ENCODE measurements around the gene GABPA.
A peak's percentile ranks its signal among the peaks of the same experiment; 100 is the strongest.
"Not testable (repeated sequence)": the region's sequence is repeated elsewhere in the genome, so short reads cannot be mapped to it uniquely, and the experiment has no call there.

GABPA gene

DNA sequence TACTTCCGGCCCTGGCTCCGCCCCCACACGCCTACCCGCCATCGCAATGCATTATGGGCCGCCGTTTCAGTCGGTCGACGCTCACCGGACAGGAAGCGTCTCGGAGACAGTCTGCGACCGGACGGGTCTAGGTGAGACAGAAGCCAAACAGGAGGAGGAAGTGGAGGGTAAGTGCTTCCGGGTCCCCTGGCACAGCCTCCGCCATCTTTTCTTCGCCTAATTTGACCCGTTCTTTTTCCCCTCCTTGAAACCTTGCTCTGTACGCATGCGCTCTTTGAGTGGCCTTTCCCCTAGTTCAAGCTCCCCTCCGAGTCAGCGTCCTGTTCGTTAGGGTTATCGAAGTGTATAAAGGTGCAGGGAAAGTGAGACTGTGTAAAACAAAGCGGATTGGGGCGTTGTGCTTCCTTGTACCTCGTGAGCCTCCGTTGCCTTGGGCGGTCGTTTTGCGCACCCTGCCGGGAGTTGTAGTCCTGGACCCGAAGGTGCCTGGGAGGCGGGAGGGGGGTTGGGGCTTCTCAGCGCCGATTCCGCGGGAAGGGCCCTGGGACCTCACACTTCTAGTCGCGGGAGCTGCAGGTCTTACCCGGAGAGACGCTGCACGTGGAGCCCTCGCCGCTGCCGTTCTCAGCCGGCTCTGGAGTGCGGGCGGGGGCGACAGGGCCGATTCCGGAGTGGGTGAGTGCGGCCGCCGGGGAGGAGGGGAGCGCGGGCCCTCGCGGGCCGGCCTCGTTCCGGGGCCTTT lies at the start of gene GABPA, which contains the start of gene ATP5PF:
GABPA (plus strand) TSS at position 69 of the 742 bp plus-strand sequence. CDS start 6,627 bp downstream, outside the sequence.
ATP5PF (minus strand) TSS at position 1 of the 742 bp plus-strand sequence. CDS start 5,110 bp downstream, outside the sequence.
- DNase-seq (ENCODE audit: low read depth in 2 of 2, low spot score in 1 of 2) = peak; percentile 95

DNA sequence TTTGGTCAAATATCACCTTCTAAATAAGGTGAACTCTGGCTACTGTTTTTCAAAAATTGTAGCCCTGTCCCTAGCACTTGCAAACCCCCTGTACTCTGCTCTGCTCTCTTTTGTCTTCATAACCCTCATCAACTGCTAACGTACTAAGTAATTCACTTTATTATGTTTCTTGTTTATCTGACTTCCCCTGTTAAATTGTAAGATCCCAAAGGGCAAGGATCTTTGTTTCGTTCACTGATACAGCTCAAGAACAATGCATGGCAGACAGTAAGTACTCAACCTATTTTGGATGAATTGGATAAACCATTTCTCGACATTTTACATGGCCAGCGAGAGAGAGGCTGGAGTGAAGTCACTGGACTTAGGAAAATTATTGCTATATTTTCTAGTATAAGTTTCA lies 47.0 kb upstream of the GABPA start:
- no peak for DNase-seq (ENCODE audit: low read depth in 2 of 2, low spot score in 1 of 2)

DNA sequence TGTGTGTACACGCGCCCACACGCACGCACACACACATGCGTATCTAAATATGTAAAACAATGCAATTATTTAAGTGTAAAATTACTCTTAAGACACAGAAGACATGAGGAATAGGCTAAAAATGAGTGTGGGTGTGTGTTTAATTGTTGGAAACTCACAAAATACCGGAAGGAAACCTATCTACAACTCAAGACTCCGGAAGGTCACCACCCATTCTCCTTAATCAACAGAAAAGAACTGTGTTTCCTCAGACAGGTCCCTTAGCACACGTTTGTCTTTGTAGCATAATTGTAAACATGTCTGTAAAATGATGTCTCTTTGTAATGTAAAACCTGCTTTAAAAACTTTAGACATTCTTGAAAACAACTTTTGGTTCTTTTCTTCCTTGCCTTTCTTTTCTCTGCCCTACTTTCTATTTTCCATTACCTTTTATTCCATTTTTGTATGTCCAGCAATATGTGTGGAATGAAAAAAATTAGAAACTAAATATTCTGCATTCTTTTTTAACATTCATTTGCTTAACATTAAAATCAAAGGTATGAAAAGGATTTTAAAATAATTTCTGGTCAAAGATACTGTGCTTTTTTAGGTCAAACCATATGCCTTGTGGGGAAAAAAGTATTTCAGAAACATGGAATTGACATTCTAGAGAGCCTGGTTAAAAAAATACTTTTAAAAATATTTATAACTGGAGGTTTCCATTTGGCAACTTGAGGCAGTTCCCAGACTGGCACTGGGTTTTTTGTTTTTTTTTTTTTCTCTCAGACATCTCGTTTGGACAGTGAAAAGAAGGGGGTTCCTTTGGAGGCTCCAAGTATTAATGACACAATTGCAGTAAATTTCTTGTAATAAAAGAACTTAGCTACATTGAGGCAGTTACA lies 46.3 kb upstream of the GABPA start:
- no peak for DNase-seq (ENCODE audit: low read depth in 2 of 2, low spot score in 1 of 2)

DNA sequence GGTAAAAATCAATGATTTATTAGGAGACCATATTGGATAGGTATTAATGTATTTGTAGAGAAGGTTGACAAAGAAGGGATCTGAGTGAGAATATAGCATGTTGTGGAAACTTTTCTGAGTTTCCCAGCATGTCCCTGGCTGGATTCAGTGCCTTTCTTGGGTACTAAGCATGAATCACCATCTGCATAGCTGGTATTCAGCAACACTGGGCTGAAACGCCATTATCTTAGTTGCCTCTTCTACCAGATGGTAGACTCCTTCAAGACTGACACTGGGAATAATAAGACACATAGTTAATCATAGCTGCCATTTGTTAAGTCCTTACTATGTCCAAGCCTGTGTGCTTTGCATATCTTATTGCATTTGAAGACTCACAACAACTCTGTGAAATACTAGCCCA lies 45.5 kb upstream of the GABPA start:
- DNase-seq (ENCODE audit: low read depth in 2 of 2, low spot score in 1 of 2) = no peak

DNA sequence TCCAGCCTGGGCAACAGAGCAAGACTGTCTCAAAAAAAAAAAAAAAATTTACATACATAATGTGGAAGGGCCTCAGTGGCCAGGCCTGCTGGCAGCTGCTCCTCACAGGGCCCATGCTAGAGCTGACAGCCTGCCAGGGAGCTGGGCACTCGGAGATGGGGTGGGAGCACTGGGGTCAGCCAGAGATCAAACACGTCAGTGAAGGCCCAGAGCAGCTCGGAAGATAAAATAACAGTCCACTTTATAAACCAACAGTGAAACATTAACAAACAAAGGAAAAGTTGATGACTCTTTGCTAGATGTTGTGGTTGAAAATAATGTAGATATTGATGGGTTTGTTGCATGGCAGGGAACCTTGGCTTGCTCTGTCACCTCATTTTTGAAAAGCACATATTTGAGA lies 42.8 kb upstream of the GABPA start:
- DNase-seq (ENCODE audit: low read depth in 2 of 2, low spot score in 1 of 2) = no peak

DNA sequence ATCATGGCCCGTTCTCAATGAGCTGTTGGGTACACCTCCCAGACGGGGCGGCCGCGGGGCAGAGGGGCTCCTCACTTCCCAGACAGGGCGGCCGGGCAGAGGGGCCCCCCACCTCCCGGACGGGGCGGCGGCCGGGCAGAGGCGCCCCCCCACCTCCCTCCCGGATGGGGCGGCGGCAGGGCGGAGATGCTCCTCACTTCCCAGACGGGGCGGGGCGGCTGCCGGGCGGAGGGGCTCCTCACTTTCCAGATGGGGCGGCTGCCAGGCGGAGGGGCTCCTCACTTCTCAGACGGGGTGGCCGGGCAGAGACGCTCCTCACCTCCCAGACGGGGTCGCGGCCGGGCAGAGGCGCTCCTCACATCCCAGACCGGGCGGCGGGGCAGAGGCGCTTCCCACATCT lies 39.3 kb upstream of the GABPA start:
- DNase-seq (ENCODE audit: low read depth in 2 of 2, low spot score in 1 of 2) = not testable (repeated sequence)

DNA sequence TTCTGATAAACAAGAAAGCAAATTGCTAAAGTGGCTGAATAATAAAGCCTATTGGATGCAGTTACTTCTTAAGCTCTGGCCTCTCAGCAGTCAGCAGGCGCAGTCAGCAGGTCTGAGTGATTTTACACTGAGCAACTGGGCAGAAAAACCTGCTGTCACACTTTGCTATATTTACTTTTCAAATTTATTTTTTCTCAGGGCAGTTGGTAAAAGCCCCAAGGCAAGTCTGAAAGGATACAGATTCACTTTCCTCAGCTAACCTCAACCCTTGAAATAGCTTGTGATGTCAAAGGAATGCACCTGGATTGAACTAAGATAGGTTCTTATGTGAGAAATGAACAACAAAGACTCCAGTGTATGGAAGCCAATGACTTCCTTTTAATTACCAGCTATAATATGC lies 34.0 kb upstream of the GABPA start:
- no peak for DNase-seq (ENCODE audit: low read depth in 2 of 2, low spot score in 1 of 2)

DNA sequence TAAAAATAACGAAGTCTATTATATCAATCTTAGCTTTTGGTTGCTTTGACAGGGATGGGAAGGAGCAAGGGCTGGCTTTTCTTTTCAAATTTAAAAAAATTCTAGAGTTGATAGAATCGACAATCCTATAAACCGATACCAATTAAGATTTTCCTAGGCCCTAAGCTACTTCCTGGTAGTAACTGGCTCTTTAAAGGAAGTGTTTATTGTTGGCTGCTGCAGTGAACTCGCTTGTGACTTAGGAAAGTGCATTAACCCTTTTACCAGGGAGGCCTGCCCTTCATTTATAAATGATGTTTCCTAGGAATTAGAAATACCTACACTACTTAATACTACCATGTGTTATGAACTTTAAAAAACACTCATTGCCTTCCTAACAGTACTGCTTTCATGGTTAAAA lies 33.2 kb upstream of the GABPA start:
- DNase-seq (ENCODE audit: low read depth in 2 of 2, low spot score in 1 of 2) = no peak

DNA sequence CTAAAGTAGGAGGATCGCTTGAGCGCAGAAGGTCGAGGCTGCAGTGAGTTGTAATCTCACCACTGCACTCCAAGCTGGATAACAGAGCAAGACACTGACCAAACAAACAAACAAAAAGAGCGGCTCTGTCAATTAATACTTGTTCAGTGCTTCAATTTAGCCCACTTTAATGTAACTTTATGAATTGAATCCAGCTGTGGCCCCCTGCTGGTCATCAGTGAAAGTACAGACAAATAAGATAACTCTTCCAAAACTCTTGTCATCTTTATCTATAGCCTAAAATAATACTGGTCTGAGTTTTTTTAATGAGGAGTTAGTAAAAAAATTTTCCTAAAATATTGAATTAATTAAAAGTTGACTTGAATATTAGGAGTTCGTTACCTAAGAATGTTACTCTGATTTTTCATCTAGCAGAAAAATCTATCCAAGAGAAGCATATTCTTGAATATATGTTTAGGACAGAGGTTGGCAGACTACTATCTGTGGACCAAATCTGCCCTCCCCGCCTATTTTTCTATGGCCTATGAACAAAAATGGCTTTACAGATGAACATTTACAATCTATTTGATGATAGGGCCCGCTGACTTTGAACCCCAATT lies 26.2 kb upstream of the GABPA start:
- peak; percentile 13 to 25 for DNase-seq (ENCODE audit: low read depth in 2 of 2, low spot score in 1 of 2)

DNA sequence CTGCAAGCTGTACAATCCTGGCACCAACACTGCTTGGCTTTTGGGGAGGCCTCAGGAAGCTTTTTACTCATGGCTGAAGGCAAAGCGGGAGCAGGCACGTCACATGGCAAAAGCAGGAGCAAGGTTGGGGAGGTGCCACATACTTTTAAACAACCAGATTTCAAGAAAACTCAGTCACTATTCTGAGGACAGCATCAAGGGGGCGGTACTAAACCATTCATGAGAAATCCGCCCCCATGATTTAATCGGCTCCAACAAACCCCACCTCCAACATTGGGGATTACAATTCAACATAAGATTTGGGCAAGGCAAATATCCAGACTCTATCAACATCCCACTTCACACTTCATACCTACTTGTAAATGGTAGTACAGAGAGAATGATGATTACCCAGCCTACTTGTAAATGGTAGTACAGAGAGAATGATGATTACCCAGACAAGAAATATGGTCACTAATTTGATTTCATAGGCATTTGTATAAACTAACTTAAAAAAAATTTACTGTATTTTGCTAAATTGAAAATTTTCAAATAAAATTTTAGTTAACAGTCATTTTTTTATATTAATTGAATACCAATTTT lies 25.0 kb upstream of the GABPA start:
- no peak for DNase-seq (ENCODE audit: low read depth in 2 of 2, low spot score in 1 of 2)

DNA sequence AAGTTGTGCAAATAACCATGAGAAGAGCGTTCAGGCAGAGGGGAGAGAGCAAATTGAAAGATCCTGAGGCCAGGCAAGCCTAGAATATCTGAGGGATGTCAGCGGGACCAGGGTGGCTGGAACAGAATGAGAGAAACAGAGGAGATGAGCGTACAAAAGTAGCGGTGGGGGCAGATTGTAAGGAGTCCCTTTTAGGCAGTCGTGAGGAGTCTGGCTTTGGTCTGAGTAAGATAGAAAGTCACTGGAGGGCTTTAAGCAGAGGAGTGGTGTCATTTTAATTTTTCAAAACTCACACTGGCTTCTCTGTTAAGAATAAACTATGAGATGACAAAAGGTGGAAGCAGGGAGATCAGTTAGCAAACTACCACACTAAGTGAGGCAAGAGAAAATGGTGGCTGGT lies 24.2 kb upstream of the GABPA start:
- no peak for DNase-seq (ENCODE audit: low read depth in 2 of 2, low spot score in 1 of 2)

DNA sequence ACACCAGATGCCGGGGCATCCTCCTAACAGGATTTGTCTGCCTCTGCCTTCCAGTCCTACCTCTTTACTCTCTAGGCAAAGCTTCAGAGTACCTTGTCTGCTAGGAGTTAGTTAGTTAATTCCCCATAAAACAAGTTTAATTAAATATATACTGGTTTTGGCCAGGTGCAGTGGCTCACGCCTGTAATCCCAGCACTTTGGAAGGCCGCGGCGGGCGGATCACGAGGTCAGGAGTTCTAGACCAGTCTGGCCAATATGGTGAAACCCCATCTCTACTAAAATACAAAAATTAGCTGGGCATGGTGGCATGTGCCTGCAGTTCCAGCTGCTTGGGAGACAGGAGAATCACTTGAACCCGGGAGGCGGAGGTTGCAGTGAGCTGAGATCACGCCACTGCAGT lies 20.7 kb upstream of the GABPA start:
- DNase-seq (ENCODE audit: low read depth in 2 of 2, low spot score in 1 of 2) = not testable (repeated sequence)

DNA sequence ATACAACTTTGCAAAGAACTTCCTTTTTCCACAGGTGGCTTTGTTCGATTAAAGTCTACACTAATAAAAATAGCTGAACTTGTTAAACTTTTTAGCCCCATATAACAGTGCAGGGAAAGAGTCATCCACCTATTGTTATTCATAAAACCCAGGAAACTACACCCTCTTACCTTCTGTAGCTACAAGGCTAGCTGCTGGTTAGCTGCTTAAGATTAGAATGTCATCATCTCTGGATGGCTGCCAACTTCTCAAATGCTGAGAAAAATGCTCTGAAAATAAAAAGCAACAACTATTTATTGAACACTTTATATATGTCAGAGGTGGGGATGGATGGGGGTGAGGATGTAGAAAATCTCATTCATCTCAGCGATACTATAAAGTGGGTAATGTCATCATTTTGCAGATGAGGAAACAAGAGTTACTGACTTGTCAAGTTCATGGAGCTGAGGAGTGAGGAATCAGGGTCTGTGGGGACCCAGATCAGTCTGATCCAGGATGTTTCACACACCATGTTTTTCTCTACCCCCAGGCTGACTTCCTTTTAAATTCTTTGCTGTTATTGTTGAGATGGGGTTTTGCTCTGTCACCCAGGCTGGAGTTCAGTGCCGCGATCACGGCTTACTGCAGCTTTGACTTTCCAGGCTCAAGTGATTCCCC lies 17.2 kb upstream of the GABPA start:
- no peak for DNase-seq (ENCODE audit: low read depth in 2 of 2, low spot score in 1 of 2)

DNA sequence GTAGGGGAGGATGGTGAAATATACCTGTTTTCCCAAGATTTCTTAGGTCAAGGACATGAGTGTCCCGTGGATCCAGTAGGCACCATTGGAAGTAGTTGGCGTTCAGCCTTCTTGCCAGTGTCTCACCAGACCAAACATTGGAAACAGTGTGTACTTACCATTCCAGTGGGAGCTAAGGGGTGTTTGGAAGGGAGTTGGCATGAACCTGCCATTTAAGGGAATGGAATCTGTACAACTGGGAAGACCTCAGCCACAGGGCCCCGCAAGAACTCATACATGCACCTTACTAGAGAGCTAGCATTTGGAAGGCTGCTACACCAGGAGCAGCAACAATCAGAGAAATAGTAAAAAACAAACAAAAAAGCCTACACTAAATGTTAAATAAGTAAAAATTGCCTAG lies 12.8 kb upstream of the GABPA start:
- no peak for DNase-seq (ENCODE audit: low read depth in 2 of 2, low spot score in 1 of 2)

DNA sequence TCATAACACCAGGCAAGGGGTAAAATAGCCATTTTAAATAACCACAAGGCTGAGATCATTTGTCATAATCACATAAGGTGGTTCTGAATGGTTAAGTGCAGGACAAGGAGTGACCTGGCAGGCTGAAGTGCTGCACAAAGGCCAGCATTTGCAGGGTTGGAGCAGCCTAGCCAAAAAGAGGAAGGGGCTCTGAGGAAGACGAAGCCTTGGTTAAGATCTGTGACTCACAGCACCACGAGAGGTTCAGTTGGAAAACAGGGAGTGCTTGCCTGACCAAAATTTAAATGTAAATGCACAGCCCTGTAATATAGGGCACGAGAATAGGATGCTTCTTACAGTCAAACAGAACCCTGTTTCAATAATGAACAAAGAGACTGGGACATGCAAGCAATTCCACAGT lies 12.1 kb upstream of the GABPA start:
- DNase-seq (ENCODE audit: low read depth in 2 of 2, low spot score in 1 of 2) = no peak

DNA sequence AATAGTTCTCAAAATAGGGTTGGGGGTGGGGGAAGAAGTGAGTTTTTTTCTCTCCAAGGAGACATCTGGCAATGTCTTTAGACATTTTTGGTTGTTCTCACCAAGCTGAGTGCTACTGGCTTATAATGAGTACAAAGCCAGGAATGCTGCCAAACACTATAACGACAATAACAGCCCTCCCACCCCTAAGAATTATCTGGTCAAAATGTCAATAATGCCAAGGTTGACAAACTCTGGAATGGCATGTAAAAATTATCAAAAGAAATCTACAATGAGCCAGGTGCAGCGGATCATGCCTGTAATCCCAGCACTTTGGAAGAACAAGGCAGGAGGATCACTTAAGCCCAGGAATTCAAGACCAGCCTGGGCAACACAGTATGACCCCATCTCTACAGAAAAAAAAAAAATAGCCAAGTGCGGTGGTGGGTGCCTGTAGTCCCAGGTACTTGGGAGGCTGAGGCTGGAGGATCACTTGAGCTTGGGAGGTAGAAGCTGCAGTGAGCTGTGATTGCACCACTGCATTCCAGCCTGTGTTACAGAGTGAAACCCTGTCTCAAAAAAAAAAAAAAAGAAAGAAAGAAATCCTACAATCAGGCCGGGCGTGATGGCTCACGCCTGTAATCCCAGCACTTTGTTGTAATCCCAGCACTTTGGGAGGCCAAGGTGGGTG lies 2.5 kb upstream of the GABPA start:
- no peak for DNase-seq (ENCODE audit: low read depth in 2 of 2, low spot score in 1 of 2)

DNA sequence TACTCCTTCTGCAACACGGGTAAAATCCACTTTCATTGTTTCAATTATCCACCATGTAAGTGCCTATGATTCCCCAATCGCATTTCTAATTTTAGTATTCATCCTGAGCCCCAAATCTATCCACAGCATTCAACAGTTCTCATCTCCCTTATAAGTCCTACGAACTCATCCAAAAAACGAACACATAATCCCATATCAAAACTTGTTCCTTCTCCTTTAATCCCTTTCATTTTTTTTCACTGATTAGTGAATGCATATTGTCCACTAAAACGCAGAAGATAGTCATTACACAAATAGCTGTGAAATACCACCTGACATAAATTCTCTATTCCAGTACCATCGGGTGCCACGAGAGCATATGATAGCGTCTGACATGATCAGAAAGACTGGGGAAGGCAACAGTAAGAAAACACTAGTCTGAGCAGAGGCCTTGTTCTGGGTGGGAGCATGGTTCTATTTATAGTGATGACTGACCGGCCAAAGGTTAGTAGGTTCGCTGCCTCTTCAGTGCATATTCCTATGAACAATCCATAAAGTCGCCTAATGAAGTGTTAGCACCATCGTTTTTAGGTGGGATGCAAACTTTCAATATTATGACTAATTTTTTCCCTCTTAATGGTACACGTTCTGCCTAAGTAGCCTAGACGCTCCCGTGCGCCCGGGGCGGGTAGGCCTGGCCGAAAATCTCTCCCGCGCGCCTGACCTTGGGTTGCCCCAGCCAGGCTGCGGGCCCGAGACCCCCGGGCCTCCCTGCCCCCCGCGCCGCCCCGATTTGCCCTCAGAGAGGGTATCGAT lies 716 bp upstream of the GABPA start:
- no peak for DNase-seq (ENCODE audit: low read depth in 2 of 2, low spot score in 1 of 2)

DNA sequence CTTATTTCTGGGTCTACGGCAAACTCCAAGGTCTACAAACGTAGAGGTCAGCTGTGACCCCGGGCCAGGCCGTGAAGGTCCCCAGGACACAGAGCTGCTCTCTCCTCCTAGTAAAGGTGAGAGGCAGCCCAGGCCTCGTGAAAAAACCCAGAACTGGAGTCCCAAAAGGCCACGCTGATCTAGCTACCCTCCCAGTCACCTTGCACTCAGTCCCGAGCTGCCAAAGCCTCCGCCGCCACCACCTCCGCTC lies 193 bp upstream of the GABPA start:
- DNase-seq (ENCODE audit: low read depth in 2 of 2, low spot score in 1 of 2) = no peak

DNA sequence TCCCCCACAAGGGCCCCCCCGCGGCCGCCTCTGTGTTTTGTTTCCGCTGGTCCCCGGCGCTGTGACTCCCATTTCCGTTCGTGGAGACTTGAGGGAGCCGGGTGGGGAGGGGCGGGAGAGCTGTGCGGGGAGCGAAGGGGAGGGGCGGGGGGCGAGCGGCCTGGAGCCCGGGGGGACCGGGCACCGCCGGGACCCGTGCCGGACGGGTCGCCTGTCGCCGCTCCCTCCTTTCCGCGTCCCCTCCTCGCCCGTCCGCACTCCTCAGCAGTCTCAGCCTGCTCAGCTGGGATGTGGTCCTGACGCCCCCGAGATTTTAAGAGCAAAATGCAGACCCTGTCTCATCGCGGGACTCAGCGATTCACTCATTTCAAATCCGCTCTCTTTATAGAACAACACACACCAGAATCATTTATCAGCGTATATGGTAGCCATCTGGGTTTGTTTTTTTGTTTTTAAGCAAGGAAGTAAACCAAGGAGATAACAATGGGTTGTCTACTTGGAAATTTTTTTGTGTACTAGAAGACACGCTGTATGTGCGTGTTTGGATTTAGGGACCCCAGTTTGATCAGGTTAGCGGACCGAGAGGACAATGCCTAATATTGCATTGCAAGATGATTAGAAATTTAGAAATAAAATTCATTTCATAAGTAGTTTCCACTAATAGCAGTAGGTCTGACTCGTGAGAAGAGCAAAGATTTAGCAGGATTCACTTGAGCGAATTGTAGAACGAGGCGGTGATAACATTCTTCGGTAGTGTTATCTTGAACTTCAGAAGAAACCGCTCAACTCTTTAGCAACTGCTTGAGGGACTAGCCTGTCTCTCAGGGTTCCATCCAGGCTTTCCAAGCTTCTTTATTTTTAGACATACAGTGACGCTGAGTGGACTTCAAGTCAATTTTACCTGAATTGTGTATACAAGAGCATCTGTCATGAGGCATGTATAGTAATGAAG lies 1.1 kb downstream of the GABPA start:
- DNase-seq (ENCODE audit: low read depth in 2 of 2, low spot score in 1 of 2) = peak in 1 of 2 donors; percentile 45

All from stimulated activated CD8-positive, alpha-beta memory T cell treated with anti-CD3 and anti-CD28 coated beads, Interleukin-4, amount 100 ng/mL, for 1 hour (primary cell).